ENCODE data around the gene CPEB3. TPM values are rescaled to one million over a fixed set of nuclear protein-coding genes. Genes with fewer than 3 reads are reported as not detected.
"Not testable (repeated sequence)": the region's sequence is repeated elsewhere in the genome, so short reads cannot be mapped to it uniquely, and the experiment has no call there.

Gene CPEB3
- total RNA-seq, 1 experiment from 2014 or later: 6.0 TPM

DNA sequence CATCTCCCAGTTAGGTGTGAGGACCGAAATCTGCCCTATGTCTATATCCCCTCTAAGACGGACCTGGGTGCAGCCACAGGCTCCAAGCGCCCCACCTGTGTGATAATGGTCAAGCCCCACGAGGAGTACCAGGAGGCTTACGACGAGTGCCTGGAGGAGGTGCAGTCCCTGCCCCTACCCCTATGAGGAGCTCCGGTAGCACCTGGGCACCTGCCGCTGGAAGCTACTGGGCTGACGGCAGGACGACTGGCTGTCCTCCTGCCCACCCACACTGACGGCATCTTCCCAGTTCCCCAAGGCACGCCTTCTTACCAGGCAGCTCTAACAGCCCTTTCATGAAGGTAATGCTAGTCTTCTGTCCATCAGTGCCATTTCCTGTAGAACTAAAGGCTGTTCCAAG is 74.3 kb downstream of the CPEB3 start:
- not testable (repeated sequence) for H3K27me3 ChIP-seq (ENCODE audit: low read length); H3K36me3 ChIP-seq (ENCODE audit: insufficient read depth, low read length); H3K27ac ChIP-seq (ENCODE audit: low read length); H3K4me1 ChIP-seq (ENCODE audit: low read length); H2AFZ ChIP-seq (ENCODE audit: low read length); H3K9ac ChIP-seq (ENCODE audit: low read length); H3K9me3 ChIP-seq (ENCODE audit: low read length); H4K20me1 ChIP-seq (ENCODE audit: insufficient read depth, low read depth, low read length); H3K9me2 ChIP-seq (replicated peaks; ENCODE audit: insufficient read depth, low read length); DNase-seq; H3K4me2 ChIP-seq (ENCODE audit: low read depth, low read length, poor library complexity, severe bottlenecking); H3K4me3 ChIP-seq (ENCODE audit: low read length)
- H3K79me2 ChIP-seq (ENCODE audit: low read length): peaks cover 44% of the 10 kb centered on the region

DNA sequence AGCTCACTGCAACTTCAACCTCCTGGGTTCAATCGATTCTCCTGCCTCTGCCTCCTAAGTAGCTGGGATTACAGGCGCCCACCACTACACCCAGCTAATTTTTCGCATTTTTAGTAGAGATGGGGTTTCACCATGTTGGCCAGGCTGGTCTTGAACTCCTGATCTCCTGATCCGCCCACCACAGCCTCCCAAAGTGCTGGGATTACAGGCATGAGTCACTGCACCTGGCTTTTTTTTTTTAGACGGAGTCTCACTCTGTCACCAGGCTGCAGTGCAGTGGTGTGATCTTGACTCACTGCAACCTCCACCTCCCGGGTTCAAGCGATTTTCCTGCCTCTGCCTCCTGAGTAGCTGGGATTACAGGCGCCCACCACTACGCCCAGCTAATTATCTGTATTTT is 75.7 kb downstream of the CPEB3 start:
- H4K20me1 ChIP-seq (ENCODE audit: insufficient read depth, low read depth, low read length); DNase-seq; H3K4me1 ChIP-seq (ENCODE audit: low read length); H3K9me3 ChIP-seq (ENCODE audit: low read length); H3K27ac ChIP-seq (ENCODE audit: low read length); H3K9me2 ChIP-seq (replicated peaks; ENCODE audit: insufficient read depth, low read length); H3K27me3 ChIP-seq (ENCODE audit: low read length); H3K36me3 ChIP-seq (ENCODE audit: insufficient read depth, low read length); H3K4me3 ChIP-seq (ENCODE audit: low read length); H2AFZ ChIP-seq (ENCODE audit: low read length); H3K9ac ChIP-seq (ENCODE audit: low read length); H3K4me2 ChIP-seq (ENCODE audit: low read depth, low read length, poor library complexity, severe bottlenecking): not testable (repeated sequence)
- H3K79me2 ChIP-seq (ENCODE audit: low read length): peaks cover 49% of the 10 kb centered on the region

DNA sequence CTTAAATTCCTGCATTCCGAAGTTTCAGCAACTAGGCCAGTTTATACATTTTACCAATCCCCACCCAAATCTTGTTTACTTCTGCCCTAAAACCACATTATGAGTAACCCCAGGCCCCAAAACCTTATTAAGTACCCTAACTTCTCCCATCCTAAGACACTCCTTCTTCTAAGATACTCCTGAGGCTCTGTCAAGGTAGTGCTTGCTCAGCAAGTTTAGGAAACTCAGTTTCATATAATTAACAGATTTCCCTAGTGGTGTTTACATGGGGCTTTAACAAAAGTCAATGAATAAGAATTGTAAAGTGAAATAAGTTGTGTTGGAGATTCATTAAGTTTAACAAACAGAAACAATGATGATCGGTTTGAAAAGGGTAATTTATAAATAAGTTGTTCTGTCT is 77.8 kb downstream of the CPEB3 start:
- peaks cover 5% of the 10 kb centered on the region; the same call in 1 of the 2 replicates for H3K4me1 ChIP-seq (ENCODE audit: low read length)
- H3K9me3 ChIP-seq (ENCODE audit: low read length): no peaks in the 10 kb centered on the region
- peaks cover 41% of the 10 kb centered on the region for H3K79me2 ChIP-seq (ENCODE audit: low read length)
- no peaks in the 10 kb centered on the region for H3K9me2 ChIP-seq (replicated peaks; ENCODE audit: insufficient read depth, low read length)
- no peak overlapping the region for H2AFZ ChIP-seq (ENCODE audit: low read length)
- no peak overlapping the region for H3K4me3 ChIP-seq (ENCODE audit: low read length)
- no peak overlapping the region for H3K4me2 ChIP-seq (ENCODE audit: low read depth, low read length, poor library complexity, severe bottlenecking)
- no peaks in the 10 kb centered on the region for H4K20me1 ChIP-seq (ENCODE audit: insufficient read depth, low read depth, low read length)
- no peak overlapping the region for H3K27ac ChIP-seq (ENCODE audit: low read length)
- H3K27me3 ChIP-seq (ENCODE audit: low read length): no peaks in the 10 kb centered on the region
- no peak for DNase-seq
- H3K9ac ChIP-seq (ENCODE audit: low read length): no peak overlapping the region
- H3K36me3 ChIP-seq (ENCODE audit: insufficient read depth, low read length): no peaks in the 10 kb centered on the region

DNA sequence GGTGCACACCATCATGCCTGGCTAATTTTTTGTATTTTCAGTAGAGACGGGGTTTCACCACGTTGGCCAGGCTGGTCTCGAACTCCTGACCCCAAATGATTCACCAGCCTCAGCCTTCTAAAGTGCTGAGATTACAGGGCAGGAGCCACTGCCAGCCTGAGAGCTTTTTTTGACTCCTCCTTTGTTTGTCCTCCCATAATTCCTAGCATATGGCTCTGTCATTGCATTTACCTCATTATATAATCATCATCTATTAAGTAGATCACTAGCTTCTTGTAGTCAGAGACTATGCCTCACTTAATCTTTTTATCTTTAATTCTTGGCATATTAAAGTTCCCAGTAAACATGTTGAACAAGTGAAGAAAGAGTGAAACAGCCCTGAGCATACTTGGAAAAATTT is 82.1 kb downstream of the CPEB3 start:
- no peaks in the 10 kb centered on the region for H3K27me3 ChIP-seq (ENCODE audit: low read length)
- peaks cover 58% of the 10 kb centered on the region for H3K79me2 ChIP-seq (ENCODE audit: low read length)
- H2AFZ ChIP-seq (ENCODE audit: low read length): no peak overlapping the region
- H4K20me1 ChIP-seq (ENCODE audit: insufficient read depth, low read depth, low read length): no peaks in the 10 kb centered on the region
- no peak overlapping the region for H3K27ac ChIP-seq (ENCODE audit: low read length)
- H3K9me2 ChIP-seq (replicated peaks; ENCODE audit: insufficient read depth, low read length): no peaks in the 10 kb centered on the region
- no peak overlapping the region for H3K4me2 ChIP-seq (ENCODE audit: low read depth, low read length, poor library complexity, severe bottlenecking)
- DNase-seq: no peak
- H3K36me3 ChIP-seq (ENCODE audit: insufficient read depth, low read length): no peaks in the 10 kb centered on the region
- no peak overlapping the region for H3K4me3 ChIP-seq (ENCODE audit: low read length)
- H3K4me1 ChIP-seq (ENCODE audit: low read length): peaks cover 5% of the 10 kb centered on the region; the same call in 1 of the 2 replicates
- no peak overlapping the region for H3K9ac ChIP-seq (ENCODE audit: low read length)
- H3K9me3 ChIP-seq (ENCODE audit: low read length): no peaks in the 10 kb centered on the region

DNA sequence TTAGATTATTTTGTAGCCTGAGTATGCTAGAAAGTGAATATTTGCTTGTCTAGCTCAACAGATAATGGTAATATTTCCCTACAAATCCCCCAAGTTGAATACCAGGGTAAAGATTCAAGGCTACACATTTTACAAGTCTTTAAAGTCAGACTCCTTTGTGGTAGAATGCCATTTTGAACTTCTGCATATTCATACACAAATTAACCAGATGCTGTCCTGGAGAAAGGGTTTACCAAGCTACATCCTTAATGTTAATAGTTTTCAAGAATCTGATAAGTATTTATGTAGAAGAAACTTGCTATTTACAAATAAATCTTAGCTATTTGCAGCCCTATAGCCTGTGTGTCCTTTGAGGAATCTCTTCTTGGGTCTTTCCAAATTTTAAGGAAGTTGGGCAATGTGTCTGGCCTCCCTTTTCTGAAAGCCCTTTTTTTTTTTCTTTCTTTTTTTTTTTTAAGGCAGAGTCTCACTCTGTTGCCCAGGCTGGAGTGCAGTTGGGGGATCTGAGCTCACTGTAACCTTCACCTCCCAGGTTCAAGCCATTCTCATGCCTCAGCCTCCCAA is 82.6 kb downstream of the CPEB3 start:
- Histone ChIP-seq H3K9me2 (replicated peaks; ENCODE audit: insufficient read depth, low read length) (no peaks in the 10 kb centered on the region), H3K4me2 (ENCODE audit: low read depth, low read length, poor library complexity, severe bottlenecking) (no peak overlapping the region), H3K9ac (ENCODE audit: low read length) (no peak overlapping the region), H3K27me3 (ENCODE audit: low read length) (no peaks in the 10 kb centered on the region), H3K36me3 (ENCODE audit: insufficient read depth, low read length) (no peaks in the 10 kb centered on the region), H2AFZ (ENCODE audit: low read length) (no peak overlapping the region), H3K4me3 (ENCODE audit: low read length) (no peak overlapping the region), H3K27ac (ENCODE audit: low read length) (no peak overlapping the region), H3K4me1 (ENCODE audit: low read length) (peaks cover 5% of the 10 kb centered on the region; the same call in 1 of the 2 replicates), H4K20me1 (ENCODE audit: insufficient read depth, low read depth, low read length) (no peaks in the 10 kb centered on the region), H3K79me2 (ENCODE audit: low read length) (peaks cover 56% of the 10 kb centered on the region), H3K9me3 (ENCODE audit: low read length) (no peaks in the 10 kb centered on the region)
- no peak for DNase-seq

DNA sequence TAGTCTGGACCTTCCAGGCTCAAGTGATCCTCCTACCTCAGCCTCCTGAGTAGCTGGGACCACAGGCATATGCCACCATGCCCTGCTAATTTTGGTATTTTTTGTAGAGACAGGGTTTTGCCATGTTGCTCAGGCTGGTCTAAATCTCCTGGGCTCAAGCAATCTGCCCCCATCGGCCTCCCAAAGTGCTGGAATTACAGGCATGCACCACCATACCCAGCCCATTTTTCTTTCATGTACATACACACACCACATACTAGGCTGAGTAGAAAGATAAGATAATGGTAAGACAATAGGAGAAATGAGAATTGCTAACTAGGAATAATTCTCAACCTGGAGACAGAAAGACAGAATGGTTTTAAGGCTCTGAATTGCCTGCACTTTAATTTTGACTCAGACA is 83.8 kb downstream of the CPEB3 start:
- Histone ChIP-seq H3K9me2 (replicated peaks; ENCODE audit: insufficient read depth, low read length) (no peaks in the 10 kb centered on the region), H3K4me1 (ENCODE audit: low read length) (peaks cover 5% of the 10 kb centered on the region; the same call in 1 of the 2 replicates), H3K9ac (ENCODE audit: low read length) (no peak overlapping the region), H3K36me3 (ENCODE audit: insufficient read depth, low read length) (no peaks in the 10 kb centered on the region), H3K27ac (ENCODE audit: low read length) (no peak overlapping the region), H3K9me3 (ENCODE audit: low read length) (no peaks in the 10 kb centered on the region), H3K4me3 (ENCODE audit: low read length) (no peak overlapping the region), H2AFZ (ENCODE audit: low read length) (no peak overlapping the region), H4K20me1 (ENCODE audit: insufficient read depth, low read depth, low read length) (no peaks in the 10 kb centered on the region), H3K27me3 (ENCODE audit: low read length) (no peaks in the 10 kb centered on the region), H3K79me2 (ENCODE audit: low read length) (peaks cover 47% of the 10 kb centered on the region), H3K4me2 (ENCODE audit: low read depth, low read length, poor library complexity, severe bottlenecking) (no peak overlapping the region)
- DNase-seq: no peak

DNA sequence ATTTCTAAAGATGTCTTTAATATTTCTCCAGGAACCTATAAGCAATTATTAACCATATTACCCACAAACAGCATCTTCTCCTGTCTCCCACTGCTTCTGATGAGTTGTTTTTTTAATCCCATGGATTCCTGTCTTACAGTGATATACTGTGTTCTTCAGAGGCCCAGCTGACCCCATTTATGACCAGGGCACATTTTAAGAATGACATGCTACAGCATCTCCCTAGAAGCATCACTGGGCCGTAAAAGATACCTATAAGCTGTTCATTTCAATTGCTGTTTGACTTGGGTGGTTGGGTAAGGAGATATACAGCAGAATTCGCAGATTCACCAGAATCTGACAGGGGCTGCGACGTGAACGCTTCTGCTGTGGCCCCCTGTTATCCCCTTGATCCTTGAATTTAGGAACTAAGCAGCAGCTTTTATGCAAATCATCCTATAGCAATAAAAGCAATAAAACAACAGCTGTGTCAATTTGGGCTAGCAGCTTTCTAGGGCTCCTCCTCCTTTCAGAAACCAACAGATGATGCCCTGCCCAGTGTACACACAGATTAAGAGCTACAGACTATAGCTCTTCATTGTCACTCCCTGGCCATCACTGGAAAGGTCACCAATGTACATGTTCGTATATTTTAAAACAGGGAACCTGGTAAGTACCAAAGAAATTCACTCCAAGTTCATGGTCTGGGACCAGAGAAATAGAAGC is 86.8 kb downstream of the CPEB3 start:
- Histone ChIP-seq H3K9ac (ENCODE audit: low read length) (no peak overlapping the region), H3K9me3 (ENCODE audit: low read length) (no peaks in the 10 kb centered on the region), H4K20me1 (ENCODE audit: insufficient read depth, low read depth, low read length) (no peaks in the 10 kb centered on the region), H3K36me3 (ENCODE audit: insufficient read depth, low read length) (no peaks in the 10 kb centered on the region), H3K9me2 (replicated peaks; ENCODE audit: insufficient read depth, low read length) (no peaks in the 10 kb centered on the region), H3K4me2 (ENCODE audit: low read depth, low read length, poor library complexity, severe bottlenecking) (no peak overlapping the region), H2AFZ (ENCODE audit: low read length) (no peak overlapping the region), H3K4me1 (ENCODE audit: low read length) (no peaks in the 10 kb centered on the region), H3K4me3 (ENCODE audit: low read length) (no peak overlapping the region), H3K27ac (ENCODE audit: low read length) (no peak overlapping the region), H3K79me2 (ENCODE audit: low read length) (peaks cover 51% of the 10 kb centered on the region), H3K27me3 (ENCODE audit: low read length) (no peaks in the 10 kb centered on the region)
- DNase-seq: no peak

DNA sequence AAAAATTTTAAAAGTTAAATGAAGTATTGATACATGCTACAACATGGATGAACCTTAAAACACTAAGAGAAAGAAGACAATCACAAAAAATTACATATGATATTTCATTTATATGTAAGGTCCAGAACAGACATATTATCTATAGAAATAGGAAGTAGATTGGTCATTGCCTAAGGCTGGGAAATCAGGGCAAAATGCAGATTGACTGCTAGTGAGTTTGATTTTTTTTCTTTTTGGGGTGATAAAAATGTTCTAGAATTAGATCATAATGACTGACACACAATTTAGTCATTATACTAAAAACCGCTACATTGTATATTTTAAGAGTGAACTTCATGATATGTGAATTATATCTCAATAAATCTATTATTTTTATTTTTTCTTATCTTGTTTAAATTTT is 88.3 kb downstream of the CPEB3 start:
- Histone ChIP-seq H4K20me1 (ENCODE audit: insufficient read depth, low read depth, low read length) (no peaks in the 10 kb centered on the region), H3K4me2 (ENCODE audit: low read depth, low read length, poor library complexity, severe bottlenecking) (no peak overlapping the region), H3K27ac (ENCODE audit: low read length) (no peak overlapping the region), H2AFZ (ENCODE audit: low read length) (no peak overlapping the region), H3K9me2 (replicated peaks; ENCODE audit: insufficient read depth, low read length) (no peaks in the 10 kb centered on the region), H3K9ac (ENCODE audit: low read length) (no peak overlapping the region), H3K79me2 (ENCODE audit: low read length) (peaks cover 51% of the 10 kb centered on the region), H3K36me3 (ENCODE audit: insufficient read depth, low read length) (no peaks in the 10 kb centered on the region), H3K27me3 (ENCODE audit: low read length) (no peaks in the 10 kb centered on the region), H3K9me3 (ENCODE audit: low read length) (no peaks in the 10 kb centered on the region), H3K4me1 (ENCODE audit: low read length) (no peaks in the 10 kb centered on the region), H3K4me3 (ENCODE audit: low read length) (no peak overlapping the region)
- no peak for DNase-seq

Measured in Karpas-422 (cell line).